Measurements from ENCODE around the gene ZNF423.

Gene ZNF423

DNA sequence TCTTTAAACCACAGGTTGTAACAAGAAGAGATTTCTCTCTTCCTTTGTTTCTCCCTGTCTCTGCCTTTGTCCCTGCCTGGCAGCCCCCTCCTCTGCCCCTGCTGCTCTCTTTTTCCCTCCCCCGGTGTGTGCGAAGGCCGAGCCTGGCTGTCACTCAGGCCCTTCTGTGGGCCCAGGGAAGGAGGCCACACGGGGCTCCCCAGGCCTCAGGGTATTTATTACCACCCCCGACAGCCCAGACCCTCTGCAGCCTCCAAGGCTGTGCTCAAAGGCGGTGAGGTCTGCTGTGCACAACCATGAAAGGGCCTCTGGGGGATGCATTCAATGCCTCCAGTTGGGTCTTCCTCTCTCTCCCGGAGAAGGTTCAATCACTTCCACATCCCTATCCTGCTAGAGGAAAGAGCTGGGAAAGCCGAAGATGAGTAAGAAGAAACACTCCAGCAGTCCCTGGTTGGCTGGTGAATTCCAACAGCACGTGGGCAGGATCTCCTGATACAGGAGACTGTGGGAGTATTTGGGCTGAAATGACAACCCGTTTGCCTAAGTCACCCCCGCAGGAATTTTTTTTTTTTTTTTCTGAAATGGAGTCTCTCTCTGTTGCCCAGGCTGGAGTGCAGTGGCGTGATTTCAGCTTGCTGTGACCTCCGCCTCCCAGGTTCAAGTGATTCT lies 34.2 kb downstream of the ZNF423 start:
- no peak for DNase-seq

DNA sequence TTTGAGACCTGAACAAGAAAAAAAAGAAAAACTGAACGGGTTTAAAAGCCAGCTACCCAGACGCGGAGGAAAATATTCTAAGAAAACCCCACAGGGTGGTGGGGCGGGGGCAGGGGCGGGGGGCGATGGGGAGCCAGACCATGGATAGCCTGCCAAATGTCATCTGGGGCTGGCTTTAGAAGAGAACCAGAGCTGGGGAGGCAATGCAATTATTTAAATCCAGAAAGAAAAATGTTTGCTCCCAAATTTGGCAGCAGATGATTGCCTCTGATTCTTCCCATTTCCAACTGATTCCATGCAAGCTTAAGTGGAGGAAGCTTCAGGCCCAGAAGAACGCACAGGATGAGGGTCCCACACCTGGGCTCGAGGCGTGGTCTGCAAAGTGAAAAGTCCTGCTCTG lies 34.8 kb downstream of the ZNF423 start:
- no peak for DNase-seq

DNA sequence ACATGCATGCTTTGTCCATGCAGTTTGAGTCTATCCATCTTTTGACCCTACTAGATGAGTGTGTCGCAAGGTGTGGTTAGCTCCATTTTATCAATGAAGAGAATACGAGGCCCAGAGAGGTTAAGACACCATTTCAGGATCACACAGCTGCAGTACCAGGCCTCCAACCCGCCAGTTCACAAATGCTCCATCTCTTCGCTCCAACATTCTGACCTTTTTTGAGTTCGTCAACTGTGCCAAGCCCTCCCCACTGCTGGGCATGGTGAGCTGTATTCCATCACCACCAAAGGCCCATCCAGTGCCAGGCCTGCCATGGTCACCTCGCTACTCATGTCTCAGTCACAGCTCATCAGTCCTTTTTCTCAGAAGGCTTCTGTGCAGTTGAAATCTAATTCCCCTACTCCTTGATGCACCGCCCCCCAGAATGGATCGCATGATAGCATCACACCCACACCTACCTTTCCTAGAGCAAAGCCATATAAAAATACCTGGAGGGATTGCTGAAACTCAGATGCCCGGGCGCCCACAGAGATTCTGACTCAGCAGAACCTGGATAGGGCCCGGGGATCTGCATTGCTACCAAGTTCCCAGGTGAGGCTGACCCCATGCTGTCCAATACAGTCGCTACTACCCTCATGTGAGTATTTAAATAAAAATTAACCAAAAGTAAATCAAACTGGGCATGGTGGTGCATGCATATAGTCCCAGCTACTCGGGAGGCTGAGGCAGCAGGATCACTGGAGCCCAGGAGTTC lies 38.0 kb downstream of the ZNF423 start:
- DNase-seq = no peak

DNA sequence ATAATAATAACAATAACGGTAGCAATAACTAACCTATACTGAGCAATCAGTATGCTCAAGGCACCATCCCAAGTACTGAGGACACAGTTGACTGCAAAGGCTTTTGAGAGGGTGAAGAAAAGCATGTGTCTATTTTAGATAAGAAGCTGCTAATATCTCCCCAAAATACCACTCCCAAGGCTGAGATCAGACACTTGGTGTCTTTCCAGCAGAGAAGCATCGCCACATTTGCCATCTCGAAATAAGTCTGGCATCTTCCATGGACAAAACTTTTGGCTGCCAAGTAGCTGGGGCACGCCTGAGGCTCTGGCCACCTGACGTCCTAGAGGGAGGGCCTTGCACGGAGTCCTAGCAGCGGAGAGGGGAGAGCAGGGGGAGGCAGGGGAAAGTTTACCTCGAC lies 39.0 kb downstream of the ZNF423 start:
- no peak for DNase-seq

DNA sequence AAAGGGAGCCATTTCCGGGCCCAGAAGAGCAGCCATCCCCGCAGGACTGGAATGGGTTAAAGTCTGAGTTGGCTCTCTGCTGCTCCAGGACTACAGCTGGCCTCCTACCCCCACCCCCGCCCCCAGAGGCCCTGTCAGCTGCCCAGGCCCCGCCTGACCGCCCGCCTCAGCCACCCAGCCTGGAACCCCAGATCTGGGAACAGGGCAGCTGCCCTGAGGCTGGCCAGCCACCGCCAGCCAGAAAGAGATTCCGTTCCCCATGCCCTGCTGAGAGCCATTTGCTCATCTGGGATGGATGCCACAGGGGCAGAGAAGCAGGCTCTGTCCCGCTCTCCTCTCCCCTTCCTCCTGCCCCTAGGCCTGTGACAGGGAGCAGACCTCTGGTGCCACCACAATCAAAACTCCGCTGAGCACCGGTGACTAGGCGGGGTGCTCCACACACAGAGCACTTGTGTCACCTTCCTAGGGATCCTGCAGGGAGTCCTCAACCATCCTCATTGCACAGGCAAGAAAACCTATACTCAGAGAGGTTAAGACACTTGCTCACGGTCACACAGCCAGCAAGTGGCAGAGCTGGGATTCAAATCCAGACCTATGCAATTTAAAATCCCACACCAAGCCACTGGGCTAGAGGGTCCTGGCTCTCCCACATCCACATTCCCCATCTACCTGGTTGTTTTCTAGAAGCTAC lies 44.1 kb downstream of the ZNF423 start:
- DNase-seq = no peak

DNA sequence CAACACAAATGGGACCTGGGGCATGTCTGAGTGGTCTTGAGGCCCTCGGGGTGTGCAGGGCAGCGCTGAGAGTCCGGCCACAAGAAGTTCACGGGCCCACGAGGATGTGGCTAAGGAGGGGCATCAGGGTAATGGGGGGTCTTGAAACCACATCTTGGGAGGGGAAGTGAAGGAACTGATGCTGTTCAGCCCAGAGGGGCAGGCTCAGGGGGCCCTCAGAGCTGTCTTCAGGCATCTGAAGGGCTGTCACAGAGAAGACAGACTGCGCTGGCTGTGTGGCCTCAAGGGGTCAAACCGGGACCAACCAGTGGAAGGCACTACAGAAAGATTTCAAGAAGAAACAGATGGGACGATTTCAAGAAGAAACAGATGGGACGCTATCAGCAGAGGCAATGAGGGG lies 45.1 kb downstream of the ZNF423 start:
- DNase-seq = no peak

DNA sequence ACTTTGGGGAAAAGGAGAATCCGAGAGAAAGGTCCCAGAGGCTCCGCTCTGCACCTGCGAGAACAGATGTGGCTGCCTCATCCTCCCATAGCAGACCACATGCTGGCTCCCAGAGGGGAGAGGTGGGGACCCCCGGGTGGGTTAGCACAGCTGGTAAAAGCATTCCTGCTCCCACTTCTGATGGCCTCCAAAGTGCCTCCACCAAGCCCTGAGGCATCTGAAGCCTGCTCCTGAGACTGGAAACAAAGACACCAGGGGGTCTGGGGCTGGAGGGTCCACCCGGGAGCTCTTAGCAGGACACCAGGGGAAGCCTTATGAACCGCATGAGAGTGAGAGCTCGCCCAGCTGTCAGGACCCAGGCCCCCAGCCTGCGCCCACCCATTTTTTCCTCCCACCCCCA lies 46.4 kb downstream of the ZNF423 start:
- DNase-seq = no peak

DNA sequence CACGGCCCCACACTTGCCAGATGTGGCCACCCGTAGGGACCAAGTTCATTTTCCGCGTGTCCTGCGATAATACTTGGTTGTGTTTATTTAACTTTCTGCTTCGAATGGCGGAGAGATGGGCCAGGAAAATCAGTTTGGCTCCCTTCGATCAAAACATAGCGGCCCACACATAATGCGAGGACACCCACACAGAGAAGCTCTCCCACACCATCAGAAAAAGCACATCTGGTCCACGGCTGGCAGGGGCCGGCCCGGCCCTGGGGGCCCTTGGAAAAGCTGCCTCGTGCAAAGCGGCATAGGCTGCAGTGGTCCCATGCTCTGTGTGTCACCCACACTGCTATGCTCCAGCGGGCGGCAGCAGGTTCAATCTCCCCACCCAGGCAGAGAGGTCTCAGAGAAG lies 46.9 kb downstream of the ZNF423 start:
- DNase-seq = no peak

DNA sequence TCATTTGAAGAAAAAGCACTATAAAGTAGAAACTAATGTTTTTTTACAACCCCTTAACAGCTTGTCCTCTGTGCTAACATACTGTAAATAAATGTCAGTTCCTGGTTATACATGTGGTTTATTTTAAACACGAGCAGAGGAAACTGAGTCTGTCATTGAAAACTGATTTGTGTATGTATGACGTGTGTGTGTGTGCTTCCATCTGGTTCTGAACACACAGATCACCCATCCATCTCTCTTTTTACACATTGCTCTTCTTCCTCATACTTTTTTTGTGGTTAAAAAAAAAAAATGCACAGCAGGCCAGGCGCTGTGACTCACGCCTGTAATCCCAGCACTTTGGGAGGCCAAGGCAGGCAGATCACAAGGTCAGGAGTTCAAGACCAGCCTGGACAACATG lies 49.5 kb downstream of the ZNF423 start:
- DNase-seq = no peak

DNA sequence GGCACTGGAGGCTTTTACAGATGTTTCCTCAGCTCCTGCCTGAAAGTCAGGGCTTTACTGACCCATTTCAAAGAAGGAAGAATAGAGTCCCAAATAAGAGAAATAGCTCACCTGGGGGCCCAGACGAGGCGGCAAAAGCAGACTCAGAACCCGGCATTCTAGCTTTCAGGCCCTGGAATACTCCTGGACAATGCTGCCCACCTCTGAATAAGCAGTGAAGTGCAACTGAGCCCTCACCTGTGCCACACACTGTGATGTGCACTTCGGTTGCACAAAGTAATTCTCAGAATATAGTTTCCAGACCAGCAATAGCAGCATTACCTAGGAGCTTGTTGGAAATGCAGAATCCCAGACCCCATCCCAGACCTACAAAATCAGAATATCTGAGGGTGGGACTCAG lies 54.6 kb downstream of the ZNF423 start:
- DNase-seq = no peak

DNA sequence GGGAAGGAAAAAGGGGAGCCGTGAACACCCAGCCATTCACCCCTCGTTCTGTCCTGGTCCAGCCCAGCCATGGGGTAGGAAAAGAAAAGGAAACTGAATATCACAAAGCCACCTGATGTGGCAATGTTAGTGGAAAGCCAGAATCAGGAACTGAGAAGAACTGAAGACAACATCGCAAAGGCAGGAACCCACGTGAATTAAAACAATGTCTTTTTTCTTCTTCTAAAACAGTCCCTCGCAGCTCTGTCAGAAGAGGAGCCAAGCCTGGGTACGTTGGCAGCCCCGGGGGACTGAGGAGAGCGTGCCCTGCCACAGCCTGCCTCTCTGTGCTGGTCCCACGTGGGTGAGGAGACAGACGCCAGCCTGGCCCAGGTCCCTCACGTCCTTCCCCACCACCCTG lies 55.0 kb downstream of the ZNF423 start:
- no peak for DNase-seq

DNA sequence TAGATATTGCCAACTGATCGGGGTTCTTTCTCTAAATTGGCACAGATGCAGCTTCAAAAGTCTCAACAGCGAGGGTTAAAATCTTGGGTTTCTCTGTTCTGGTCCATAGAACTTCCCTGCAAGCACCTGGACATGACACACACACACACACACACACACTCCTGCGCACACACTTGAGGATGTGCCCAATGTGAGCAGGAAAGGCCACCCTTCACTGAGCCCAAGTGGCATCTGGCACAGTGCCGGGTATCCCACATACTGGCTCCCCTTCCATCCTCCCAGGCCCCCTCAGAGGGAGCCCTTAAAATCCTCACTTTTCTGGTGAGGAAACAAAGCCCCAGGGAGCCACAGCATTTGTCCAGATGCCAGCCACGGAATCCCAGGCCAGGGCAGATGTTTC lies 55.5 kb downstream of the ZNF423 start:
- DNase-seq = no peak

DNA sequence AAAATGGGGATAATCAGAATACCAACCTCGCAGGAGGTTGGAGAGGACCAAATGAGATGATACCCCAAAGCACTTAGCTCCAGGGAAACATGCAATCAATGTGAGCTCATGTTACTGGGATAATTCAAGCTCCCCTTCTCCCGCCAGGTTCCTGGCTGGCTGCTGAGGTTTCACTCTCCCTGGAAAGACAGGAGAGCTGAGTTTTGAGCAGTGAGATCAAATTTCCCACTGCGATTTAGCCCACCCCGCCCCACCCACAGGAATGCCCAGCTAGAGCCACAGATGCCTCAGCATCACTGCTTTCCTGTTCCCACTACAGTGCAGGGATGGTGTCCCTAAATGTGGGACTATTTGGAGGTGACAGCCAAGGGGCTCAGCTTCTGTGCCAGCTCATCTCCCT lies 56.7 kb downstream of the ZNF423 start:
- DNase-seq = no peak

DNA sequence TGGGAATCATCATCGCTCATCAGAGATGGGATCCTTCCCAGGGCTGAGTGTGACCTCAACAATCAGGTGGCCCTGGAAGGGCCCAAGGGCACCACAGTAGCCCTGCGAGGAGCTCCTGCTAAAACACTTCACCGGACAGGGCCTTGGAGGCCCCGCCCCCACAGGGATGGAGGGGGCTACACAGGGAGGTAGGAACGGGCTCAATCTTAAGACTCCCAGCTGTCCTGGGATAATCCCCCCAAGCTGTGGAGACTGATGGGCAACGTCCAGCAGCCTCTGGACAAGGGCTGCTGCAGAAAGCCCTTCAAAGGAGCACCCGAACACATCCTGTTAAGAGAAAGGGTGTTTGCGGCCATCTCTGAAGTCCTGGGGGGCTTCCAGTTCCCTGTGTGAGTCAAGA lies 60.4 kb downstream of the ZNF423 start:
- DNase-seq = no peak

DNA sequence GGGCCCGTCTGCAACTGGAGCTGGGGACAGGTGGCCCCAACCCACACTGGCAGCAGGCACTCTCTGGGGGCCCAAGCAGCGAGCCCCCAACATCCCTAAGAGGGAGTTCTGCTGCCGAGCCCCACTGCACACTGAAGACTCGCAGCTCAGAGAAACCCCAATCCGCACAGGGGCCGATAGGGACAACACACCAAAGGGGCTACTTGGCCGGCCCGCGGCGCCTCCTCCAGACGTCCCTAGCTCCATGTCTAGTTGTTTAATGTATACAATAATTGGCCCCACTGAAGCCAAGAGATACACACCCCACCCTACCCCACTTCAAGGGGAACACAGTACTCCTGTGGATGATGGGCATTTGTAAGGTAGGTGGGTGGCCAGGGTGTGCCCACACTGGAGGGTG lies 62.7 kb downstream of the ZNF423 start:
- DNase-seq = no peak

DNA sequence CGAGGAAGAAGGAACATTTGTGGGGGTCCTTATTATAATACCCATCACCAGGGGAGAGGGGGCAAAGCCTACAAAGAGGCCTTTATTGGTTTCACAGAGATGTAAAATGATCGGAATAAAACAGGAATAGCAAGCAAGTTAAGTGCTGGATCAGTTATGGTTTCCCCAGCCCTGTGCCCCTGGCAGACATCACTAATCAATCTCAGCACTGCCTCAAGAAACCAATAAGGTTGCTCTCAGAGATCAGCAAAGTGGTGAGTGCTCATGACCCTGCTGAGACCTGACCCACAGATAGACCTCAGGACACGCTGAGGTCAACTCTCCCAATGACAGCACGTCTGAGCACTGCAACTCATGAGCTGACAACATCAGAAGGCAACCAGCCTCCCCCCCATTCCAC lies 66.3 kb downstream of the ZNF423 start:
- no peak for DNase-seq

DNA sequence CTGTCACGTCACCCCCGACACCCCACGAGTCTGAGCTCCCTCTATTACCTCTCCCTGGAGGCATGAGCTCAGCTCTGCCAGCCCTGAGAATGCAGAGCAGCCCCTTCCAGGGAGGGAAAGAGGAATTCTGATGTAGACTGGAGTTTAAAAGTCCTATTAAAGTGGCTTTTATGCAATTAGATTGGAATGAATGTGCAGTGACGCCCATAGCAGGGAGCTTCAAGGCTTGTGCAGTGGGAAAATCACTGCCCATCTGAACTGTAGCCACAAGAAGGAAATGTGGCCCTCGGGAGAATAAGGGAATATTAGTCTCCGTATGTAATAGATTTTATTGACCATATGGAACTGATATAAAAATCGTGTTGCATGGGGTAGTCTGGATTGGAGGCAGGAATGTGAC lies 66.9 kb downstream of the ZNF423 start:
- DNase-seq = no peak

DNA sequence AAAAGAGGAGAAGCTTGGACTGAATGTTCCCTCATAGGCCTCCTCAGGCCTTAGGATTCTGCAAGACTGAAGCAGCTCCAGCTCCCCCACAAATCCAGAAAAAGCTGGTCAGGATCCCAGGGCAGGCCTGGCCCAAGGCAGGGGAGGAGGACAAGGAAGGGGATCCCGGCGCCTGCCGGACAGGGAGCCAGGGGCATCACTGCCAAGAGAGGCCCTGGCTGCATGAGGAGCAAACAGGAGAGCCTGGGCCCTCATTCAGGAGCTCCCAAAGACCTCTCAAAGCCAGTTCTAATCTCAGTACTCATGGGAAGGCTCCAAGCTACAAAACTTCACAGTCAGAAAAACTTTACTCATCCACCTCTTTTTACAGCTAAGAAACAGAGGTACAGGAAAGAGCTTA lies 67.3 kb downstream of the ZNF423 start:
- no peak for DNase-seq

DNA sequence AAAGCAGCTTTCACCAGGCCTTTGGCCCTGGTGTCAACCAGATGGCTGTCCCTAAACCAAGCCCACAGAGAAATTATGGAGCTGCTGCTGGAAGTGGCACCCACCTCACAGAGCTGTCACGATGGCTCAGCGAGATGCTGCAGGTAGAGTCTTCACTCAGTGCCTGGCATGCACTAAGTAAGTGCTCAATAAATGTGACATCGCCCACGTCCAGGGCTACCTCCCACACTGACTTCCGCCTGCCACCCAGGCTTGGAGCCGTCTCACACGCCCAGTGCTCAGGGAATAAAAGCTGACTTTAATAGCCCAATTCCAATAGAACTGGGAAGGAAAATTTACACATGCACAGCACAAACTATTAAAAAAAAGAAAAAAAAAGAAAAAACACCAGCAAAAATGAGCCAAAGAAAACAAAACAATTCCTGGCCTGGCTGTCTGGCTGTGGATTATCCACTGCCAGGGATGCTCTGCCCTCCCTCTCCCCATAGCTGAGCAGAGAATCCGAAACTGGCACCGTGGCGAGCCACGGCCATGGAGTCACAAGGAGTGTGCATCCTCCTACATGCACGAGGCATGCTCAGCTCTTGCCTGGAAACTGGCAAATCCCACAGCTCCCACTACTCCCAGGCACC lies 68.9 kb downstream of the ZNF423 start:
- DNase-seq = no peak

DNA sequence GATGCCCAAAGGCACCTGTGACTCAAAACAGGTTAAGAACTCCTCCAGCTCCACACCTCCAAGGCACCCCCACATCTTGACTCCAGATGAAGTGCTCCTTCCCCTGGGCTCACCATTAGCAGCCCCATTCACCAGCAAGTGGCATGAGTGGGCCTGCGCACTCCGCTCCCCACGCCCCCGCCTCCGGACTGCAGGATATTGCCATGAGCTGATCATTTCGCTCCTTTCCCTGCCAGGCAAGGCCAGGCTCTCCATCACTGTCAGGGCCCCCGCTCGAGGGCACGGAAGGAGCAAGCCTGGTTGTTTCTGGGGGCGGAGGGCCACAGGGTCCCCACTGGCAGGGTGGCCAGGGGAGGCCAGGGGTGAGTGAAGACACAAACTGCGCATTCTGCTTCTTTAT lies 69.9 kb downstream of the ZNF423 start:
- DNase-seq = no peak

DNA sequence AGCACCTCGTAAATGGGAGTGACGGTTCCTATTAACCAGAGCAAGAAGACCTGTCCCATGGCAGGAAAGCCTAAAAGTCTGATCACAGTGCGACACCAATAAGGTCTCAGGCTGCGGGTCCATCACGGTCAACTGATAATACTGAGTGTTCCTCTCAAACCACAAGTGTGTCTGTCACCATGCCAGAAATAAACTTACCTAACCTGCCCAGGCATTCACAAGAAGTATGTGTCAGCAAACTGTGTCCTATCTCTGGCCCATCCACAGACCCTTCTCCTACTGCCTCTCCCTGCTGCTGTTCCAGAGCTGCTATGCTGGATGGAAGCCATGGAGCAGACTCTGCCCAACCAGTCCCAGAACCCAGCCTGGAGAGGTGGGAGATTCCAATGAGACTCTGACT lies 73.5 kb downstream of the ZNF423 start:
- no peak for DNase-seq

DNA sequence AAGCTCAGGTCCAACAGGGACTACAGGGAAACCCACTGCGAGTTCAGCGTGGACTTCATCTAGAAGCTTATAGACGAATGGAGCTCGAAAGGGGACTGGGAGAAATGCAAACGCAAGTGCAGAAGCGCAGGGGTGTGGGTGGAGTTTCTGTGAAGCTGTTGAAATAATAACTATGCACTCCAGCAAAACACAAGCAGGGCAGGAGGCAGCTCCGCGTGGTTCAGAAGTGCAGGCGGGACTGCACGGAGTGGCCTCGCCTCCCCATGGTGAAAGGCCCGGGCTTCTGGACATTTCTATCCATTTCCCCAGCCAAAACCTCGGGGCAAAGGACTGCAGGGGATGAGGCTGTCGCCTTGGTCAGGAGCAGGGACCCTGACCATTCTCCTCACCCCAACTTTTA lies 74.5 kb downstream of the ZNF423 start:
- DNase-seq = no peak

DNA sequence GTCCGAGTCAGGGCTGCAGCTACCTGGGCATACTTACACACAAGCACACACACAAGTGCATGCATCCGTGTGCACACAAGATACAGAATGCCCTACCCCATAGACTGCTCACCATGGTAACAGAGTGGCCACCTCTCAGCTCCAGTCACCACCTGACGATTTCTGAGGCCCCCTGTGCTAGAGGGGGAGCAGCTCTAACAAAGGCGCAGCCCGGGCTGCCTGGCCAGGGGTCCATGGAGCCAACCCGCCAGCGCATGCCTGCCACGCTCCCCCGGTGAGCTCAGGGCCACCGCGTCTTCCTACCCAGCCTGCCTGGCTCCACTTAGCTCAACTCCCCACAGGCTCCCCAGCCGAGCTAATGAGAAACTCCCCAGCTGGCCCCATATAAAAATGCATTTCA lies 75.5 kb downstream of the ZNF423 start:
- no peak for DNase-seq

DNA sequence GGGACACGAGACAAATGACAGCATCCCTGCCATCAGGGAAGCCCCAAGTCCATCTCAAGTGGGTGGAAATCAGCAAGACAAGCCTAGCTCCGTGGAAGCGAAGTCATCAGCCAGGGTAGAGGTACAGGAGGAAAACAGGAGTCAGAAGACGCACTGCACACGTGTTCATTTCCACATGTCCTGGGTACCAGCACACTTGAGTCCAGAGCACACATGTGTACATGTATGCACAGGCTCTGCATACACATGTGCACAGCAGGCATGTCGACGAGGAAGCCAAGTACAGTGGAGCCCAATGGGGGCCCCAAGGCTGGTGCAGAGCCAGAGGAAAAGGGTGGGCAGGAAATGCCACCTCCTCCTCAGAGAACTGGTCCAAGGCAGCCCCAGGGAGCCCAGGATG lies 75.9 kb downstream of the ZNF423 start:
- no peak for DNase-seq
